Vagina (tissue), 2 donors: Measurements from ENCODE around the gene KAT7. TPM values are rescaled to one million over a fixed set of nuclear protein-coding genes. Genes with fewer than 3 reads are reported as not detected.
"Not testable (repeated sequence)": the region's sequence is repeated elsewhere in the genome, so short reads cannot be mapped to it uniquely, and the experiment has no call there.

Experiments used
- DNase-seq, 2 donors: peaks; one replicate each; pipeline ENCODE4 v3.0.0-alpha.2; 2017; ENCODE audit errors: extremely low spot score in 2 of 2
- H3K27ac ChIP-seq: fragments of 200-600 bp; sonication (generic); one replicate; pipeline ENCODE4 v1.5.1; 2019
- H3K27me3 ChIP-seq: fragments of 200-600 bp; sonication (generic); one replicate; pipeline ENCODE4 v1.5.1; 2019
- H3K36me3 ChIP-seq, 2 donors: fragments of 200-600 bp; sonication (generic); one replicate each; pipeline ENCODE4 v1.5.1; 2017 to 2019
- H3K4me1 ChIP-seq: fragments of 200-600 bp; sonication (generic); one replicate; pipeline ENCODE4 v1.5.1; 2019
- H3K4me3 ChIP-seq, 2 donors: fragments of 200-600 bp; sonication (generic); 1 replicate in 1 of 2; 2 replicates in 1 of 2; pipeline ENCODE4 v1.5.1; 2016 to 2019
- H3K9me3 ChIP-seq: fragments of 200-600 bp; sonication (generic); one replicate; pipeline ENCODE4 v1.5.1; 2019
- POLR2A ChIP-seq, 2 donors: fragments of 450-650 bp; IDR thresholded peaks; one replicate each; pipeline ENCODE4 v1.6.1; 2017; ENCODE audit warnings: antibody characterized with exemption in 2 of 2, mild to moderate bottlenecking in 2 of 2, moderate library complexity in 2 of 2
- POLR2AphosphoS5 ChIP-seq, 2 donors: sonication (generic); formaldehyde crosslinking; IDR thresholded peaks; one replicate each; pipeline ENCODE4 v1.9.0; 2017; ENCODE audit warnings: antibody characterized with exemption in 2 of 2, mild to moderate bottlenecking in 2 of 2, low read depth in 1 of 2; ENCODE audit not compliant: insufficient read depth in 1 of 2
- intact Hi-C: fragments of 100-400 bp; cut with DNase I; formaldehyde crosslinking; loops from one replicate; pipeline ENCODE4 v1.15.1; 2023
- total RNA-seq: library from RNA; depleted of rRNA; stranded (reverse); fragments of >200 nt; gene quantifications from one replicate; pipeline ENCODE4 v1.2.3, GENCODE V29; 2016
- TF ChIP-seq, protein P1 (sequence below), 3 experiments: fragments of 450-650 bp in 2 of 3; fragments of 200-600 bp in 1 of 3; sonication (generic) in 1 of 3; IDR thresholded peaks; one replicate each; pipeline ENCODE4 v1.5.1; 2017 to 2019; ENCODE audit warnings: antibody characterized with exemption in 3 of 3, mild to moderate bottlenecking in 2 of 3, moderate library complexity in 2 of 3

Gene KAT7
- total RNA-seq, 1 donor from 2014 or later, result 36.1 TPM

DNA sequence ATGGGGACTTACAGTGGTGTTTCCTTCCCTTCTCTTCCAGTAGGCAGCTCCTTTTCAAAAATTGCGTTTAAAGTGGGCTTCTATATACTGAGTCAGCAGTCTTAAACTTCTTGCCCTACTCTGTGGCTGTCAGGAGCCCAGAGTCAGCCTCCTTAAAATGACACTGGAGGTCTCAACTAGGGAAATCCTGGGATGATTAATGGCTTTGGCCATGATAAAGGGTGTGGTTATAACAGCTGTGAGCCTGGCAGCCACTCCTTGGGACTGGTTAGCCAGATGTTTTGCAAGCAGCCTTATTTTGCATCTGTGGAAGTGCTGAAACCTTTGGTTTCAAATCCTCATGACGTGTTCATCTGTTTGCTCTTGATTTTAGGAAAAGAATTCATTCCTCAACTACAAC is 34.3 kb downstream of the KAT7 start:
- Histone ChIP-seq H3K9me3 (no peaks in the 10 kb centered on the region), H3K4me3 (no peak overlapping the region), H3K27me3 (no peaks in the 10 kb centered on the region), H3K4me1 (peaks cover 33% of the 10 kb centered on the region), H3K27ac (no peak overlapping the region), H3K36me3 (peaks cover 0 to 73% of the 10 kb centered on the region in 2 donors)
- TF ChIP-seq POLR2A (IDR thresholded peaks at IDR 0.05), result no peak
- no peak for TF ChIP-seq POLR2AphosphoS5 (IDR thresholded peaks at IDR 0.05; ENCODE audit: insufficient read depth in 1 of 2, low read depth in 1 of 2)
- intact Hi-C loops, result no loop called here
- no peak for DNase-seq

DNA sequence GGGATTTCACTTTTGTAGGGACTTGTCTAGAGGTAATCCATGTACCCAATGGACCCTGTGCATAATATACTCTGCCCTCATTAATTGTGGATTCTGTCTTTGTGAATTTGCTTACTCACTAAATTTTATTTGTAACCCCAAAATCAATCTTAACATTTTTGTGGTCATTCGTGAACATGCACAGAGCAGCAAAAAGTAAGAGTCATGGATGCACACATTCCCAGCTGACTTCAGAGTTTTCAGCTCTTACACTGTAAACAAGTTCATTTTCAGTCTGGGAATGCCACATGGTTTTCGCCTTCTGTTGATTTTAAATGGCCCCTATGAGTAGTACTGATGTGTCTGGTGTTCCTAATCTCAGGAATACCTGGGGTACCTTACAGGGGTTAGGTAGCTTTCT is 35.1 kb downstream of the KAT7 start:
- H3K4me1 ChIP-seq, result peaks cover 34% of the 10 kb centered on the region
- H3K4me3 ChIP-seq, result no peak overlapping the region
- intact Hi-C loops, result no loop called here
- no peak for TF ChIP-seq POLR2A (IDR thresholded peaks at IDR 0.05)
- TF ChIP-seq, protein P1, sequence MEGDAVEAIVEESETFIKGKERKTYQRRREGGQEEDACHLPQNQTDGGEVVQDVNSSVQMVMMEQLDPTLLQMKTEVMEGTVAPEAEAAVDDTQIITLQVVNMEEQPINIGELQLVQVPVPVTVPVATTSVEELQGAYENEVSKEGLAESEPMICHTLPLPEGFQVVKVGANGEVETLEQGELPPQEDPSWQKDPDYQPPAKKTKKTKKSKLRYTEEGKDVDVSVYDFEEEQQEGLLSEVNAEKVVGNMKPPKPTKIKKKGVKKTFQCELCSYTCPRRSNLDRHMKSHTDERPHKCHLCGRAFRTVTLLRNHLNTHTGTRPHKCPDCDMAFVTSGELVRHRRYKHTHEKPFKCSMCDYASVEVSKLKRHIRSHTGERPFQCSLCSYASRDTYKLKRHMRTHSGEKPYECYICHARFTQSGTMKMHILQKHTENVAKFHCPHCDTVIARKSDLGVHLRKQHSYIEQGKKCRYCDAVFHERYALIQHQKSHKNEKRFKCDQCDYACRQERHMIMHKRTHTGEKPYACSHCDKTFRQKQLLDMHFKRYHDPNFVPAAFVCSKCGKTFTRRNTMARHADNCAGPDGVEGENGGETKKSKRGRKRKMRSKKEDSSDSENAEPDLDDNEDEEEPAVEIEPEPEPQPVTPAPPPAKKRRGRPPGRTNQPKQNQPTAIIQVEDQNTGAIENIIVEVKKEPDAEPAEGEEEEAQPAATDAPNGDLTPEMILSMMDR (IDR thresholded peaks at IDR 0.05), result no peak
- no peak for TF ChIP-seq POLR2AphosphoS5 (IDR thresholded peaks at IDR 0.05; ENCODE audit: insufficient read depth in 1 of 2, low read depth in 1 of 2)
- H3K27me3 ChIP-seq, result no peaks in the 10 kb centered on the region
- no peak overlapping the region for H3K27ac ChIP-seq
- H3K36me3 ChIP-seq, result peaks cover 0 to 71% of the 10 kb centered on the region in 2 donors
- no peak for DNase-seq
- no peaks in the 10 kb centered on the region for H3K9me3 ChIP-seq

GRCh38 chr17:49825645-49826044 is 37.2 kb downstream of the KAT7 start:
- Histone ChIP-seq H3K27ac (no peak overlapping the region), H3K4me3 (no peak overlapping the region), H3K4me1 (peaks cover 32% of the 10 kb centered on the region), H3K36me3 (peaks cover 0 to 69% of the 10 kb centered on the region in 2 donors), H3K9me3 (no peaks in the 10 kb centered on the region), H3K27me3 (no peaks in the 10 kb centered on the region)
- intact Hi-C loops, result no loop called here
- no peak for DNase-seq
- TF ChIP-seq POLR2AphosphoS5 (IDR thresholded peaks at IDR 0.05; ENCODE audit: insufficient read depth in 1 of 2, low read depth in 1 of 2) (no peak), POLR2A (IDR thresholded peaks at IDR 0.05) (no peak)
- TF ChIP-seq, protein P1 (IDR thresholded peaks at IDR 0.05), result no peak

GRCh38 chr17:49828325-49828724 is 39.8 kb downstream of the KAT7 start:
- H3K27me3 ChIP-seq, intact Hi-C loops, H3K27ac ChIP-seq, H3K4me3 ChIP-seq, H3K9me3 ChIP-seq, DNase-seq: not testable (repeated sequence)
- Histone ChIP-seq H3K36me3 (peaks cover 0 to 57% of the 10 kb centered on the region in 2 donors), H3K4me1 (peaks cover 14% of the 10 kb centered on the region)

- Histone ChIP-seq H3K27ac (no peak overlapping the region), H3K27me3 (no peaks in the 10 kb centered on the region), H3K36me3 (peaks cover 0 to 55% of the 10 kb centered on the region in 2 donors), H3K4me3 (no peak overlapping the region), H3K4me1 (peaks cover 14% of the 10 kb centered on the region), H3K9me3 (no peaks in the 10 kb centered on the region)
- intact Hi-C loops, result no loop called here
- no peak for DNase-seq
- TF ChIP-seq, protein P1 (IDR thresholded peaks at IDR 0.05), result no peak
- TF ChIP-seq POLR2A (IDR thresholded peaks at IDR 0.05) (no peak), POLR2AphosphoS5 (IDR thresholded peaks at IDR 0.05; ENCODE audit: insufficient read depth in 1 of 2, low read depth in 1 of 2) (no peak)
Measured at GRCh38 chr17:49829026-49829425, 40.5 kb downstream of the KAT7 start.

DNA sequence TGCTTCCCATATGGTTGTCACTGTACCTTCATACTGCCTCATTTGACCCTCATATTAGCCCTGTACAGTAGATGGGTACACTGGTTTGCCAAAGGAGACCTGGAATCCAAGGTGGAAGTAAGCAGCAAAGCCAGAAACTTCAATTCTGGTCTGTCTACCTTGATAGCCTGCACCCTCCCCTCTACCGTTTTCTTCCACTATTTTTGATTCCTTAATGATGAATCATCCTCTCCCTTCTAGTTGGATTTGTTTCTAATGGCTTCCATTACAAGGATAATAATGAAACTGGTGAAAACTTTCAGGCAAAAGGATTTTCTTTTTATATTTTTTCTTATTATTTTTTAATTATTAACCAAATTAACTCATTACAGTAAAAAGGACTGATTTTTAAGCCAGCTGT is 42.1 kb downstream of the KAT7 start:
- no peaks in the 10 kb centered on the region for H3K9me3 ChIP-seq
- no peak overlapping the region for H3K4me3 ChIP-seq
- no peak overlapping the region for H3K27ac ChIP-seq
- H3K27me3 ChIP-seq, result no peaks in the 10 kb centered on the region
- DNase-seq, result no peak
- no peak for TF ChIP-seq POLR2A (IDR thresholded peaks at IDR 0.05)
- TF ChIP-seq POLR2AphosphoS5 (IDR thresholded peaks at IDR 0.05; ENCODE audit: insufficient read depth in 1 of 2, low read depth in 1 of 2), result no peak
- TF ChIP-seq, protein P1 (IDR thresholded peaks at IDR 0.05), result no peak
- H3K4me1 ChIP-seq, result peaks cover 20% of the 10 kb centered on the region
- peaks cover 0 to 52% of the 10 kb centered on the region in 2 donors for H3K36me3 ChIP-seq
- intact Hi-C loops, result no loop called here
